NCI-H748 (cell line): ENCODE measurements around the gene YIPF5.

Experiments
- DNase-seq: peaks from one replicate; lab custom pipeline; 2025; ENCODE audit not compliant: unreplicated experiment; lab: John Stamatoyannopoulos, UW

YIPF5 gene

DNA sequence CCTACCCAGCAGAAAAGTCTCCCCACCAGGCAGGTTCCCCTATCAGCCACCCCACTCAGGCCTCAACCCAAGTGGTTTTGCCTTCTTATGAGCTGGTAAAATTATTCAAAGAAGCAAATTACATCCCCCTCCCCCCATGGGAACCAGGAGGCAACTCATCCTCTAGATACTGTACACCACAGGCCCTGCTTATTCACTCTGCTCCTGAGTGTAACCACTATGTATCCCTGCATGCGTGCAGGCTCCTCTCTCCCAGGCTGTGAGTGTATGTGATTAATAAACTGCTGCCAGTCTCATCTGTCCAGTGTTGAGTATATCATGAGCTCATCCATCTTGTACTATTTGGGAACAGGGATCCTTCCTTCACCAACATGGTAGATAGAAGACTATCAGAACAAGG is 8.8 kb upstream of the YIPF5 start:
- no peak for DNase-seq

GRCh38 chr5:144177548-144177947 is 7.1 kb upstream of the YIPF5 start:
- DNase-seq: no peak

DNA sequence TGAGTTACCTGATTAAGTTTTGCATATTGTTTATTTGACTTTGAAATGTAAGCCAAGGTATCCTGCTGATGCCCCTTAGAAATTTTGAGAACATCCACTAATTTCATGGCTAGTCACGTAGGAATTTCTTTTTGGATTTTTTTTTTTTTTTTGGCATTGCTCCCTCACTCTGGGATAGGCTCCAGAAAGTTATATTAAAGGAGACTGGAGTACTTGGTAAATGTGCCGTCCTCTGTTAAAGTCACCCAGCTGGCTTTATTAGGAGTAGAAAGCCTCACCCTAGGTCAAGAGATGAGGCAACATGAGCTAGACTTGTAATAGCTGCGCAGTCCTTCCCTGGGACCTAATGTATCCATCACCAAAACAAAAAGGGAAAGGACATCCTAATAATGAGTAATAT is 3.3 kb upstream of the YIPF5 start:
- no peak for DNase-seq

DNA sequence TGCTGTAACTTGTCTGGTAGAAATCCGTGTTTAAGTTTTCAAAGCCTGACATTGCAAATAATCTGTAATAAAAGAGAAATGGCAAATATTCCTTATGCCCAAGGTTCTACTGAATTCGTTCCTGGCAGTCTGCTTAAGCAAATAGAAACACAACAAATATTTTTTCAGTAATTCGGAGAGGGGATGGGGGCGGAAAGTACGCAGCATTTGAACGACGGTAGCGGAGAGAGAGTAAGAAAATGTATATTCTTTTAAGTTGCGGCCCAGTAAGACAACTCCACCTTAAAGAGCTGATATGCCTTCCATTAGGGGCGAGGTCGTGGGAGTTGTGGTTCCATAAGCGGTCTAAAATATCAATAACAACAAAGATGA is 569 bp downstream of the YIPF5 start:
- DNase-seq: no peak

- no peak for DNase-seq
These were observed 2.5 kb downstream of the YIPF5 start for GRCh38 chr5:144167998-144168397.

- no peak for DNase-seq
These were observed 3.8 kb downstream of the YIPF5 start for GRCh38 chr5:144166696-144167095.

DNA sequence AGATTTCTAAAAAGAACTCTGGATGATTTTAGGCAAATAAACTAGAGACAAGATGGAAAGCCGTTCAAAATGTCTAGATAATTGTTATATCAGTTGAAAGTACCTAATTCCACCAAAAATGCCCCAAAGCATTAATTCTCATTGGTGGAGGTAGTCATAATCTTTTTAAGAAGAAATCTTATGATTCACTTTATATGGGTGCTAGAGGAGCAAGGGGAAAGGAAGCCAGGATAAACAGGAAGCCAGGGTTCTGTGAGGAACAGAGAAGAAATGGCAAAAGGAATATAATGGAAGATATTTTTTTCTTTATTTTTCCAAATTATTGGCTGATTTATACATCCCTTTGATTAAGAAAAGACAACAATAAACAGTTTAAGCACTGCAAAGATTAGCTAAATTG is 7.8 kb downstream of the YIPF5 start:
- DNase-seq: no peak

GRCh38 chr5:144156767-144157171 is 13.7 kb downstream of the YIPF5 start:
- peak; percentile 1 for DNase-seq

- no peak for DNase-seq
These were observed 19.4 kb downstream of the YIPF5 start for GRCh38 chr5:144151026-144151425.

DNA sequence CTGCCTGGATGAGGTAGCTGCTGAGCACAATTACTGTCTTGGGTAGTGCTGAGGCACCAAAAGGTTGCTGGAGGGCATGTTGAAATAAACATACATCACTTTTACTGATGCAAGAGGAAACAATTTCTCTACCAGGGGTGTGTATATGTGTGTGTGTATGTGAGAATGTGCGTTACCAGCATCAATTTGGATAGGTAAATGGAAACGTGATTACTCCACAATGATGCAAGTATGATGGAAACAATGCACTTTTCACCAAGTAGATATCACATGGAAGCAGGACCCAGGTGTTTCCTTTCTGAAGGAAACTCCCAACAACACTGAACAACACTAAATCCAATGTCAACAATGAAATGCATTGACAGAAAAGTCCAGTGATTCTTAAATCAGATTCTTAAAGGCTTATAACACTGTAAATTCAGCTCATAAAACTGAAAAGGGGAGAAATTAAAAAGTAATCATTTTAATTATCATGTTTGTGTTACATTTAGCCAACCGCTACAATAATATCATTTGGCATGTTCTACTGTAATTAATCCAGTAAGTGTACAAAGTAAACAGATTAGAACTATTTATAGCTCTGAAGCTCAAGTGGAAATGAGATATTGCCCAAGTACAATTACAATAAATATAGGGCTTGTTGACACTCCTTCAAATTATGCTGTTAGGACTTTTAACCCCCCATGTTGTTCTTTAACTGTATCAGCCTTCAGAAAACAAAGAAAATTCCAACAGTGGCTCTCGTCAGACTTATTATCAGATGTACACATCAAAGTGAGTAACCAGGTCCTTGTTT is 25.3 kb downstream of the YIPF5 start:
- peak; percentile 88 for DNase-seq

- DNase-seq: no peak
These were observed 26.8 kb downstream of the YIPF5 start for GRCh38 chr5:144143625-144144024.

GRCh38 chr5:144142824-144143162 is 27.7 kb downstream of the YIPF5 start:
- no peak for DNase-seq

GRCh38 chr5:144142139-144142823 is 28.2 kb downstream of the YIPF5 start:
- DNase-seq: peak; percentile 43

DNA sequence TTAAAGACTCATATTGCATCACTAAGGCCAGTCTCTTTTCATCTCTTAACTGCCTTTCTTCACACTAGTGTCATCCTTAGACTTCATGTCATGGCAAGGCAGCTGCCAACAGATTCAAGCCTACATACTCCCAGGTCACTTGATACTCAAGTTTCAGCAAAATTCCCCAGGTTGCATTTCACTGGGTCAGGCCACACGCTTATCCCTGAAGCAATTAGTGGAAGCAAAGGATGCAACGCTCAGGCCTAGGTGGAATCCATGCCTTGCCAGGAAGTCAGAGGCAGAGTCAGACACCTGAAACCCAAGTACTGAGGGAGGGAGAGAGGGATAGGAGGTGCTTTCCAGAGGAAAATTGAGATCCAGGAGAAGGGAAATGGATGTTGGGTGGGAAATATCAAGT is 28.9 kb downstream of the YIPF5 start:
- no peak for DNase-seq

GRCh38 chr5:144139586-144139985 is 30.9 kb downstream of the YIPF5 start:
- DNase-seq: no peak

DNA sequence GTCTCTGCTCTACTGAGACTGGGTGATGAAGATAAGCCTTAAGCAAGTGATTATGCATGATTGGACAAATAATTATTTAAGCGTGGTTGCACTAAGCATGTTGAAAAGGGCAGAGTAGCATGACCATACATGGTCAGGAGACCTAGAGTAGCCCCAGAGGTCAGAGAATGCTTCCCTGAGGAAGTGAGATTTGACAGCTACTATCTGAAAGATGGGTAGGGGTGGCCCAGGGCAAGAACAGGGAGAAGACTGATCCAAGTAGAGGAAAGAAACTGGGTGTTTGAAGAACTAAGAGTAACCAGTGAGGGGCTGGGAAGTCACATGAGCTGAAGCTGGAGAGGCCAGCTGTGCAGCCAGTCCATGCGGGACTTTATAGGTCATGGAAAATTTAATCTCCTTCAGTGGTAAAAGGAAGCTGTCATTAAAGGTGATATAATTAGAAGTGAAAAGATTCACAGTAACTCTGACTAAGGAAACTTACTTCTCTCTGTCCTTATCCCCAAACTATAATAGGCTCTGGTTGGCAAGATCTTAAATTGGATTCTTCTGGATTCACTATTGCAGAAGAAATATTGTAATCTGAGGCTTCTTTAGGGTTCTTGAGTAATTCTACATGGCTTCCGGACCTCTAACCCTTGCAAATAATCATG is 35.2 kb downstream of the YIPF5 start:
- no peak for DNase-seq

DNA sequence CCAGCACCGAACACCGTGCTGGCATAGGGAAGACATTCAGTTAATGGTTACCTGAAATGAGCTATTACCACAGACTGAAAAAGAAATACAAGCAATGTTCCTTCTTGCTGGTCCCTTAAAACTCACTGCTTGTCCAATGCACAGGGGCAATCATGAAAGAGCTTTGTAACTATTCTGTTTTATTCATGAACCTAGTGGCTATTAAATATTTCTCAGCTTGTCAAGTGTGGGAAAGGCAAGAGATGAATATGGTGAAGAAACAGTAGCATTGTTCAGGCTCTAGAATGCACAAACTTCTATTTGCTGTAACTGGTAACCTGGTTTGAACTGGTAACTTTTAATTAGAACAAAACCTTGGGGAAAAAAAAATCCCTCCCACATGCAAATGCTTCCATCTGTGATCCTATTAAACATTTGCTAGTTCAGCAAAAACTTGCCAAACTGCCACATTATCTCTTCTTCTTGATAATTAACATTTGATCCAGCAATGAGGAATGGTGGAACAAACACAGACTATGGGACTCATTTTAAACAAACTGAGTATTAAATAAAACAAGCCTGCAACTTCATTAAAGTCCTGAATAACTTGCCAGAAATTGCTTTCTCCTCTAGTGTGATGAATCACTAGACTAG is 36.1 kb downstream of the YIPF5 start:
- DNase-seq: no peak

GRCh38 chr5:144133050-144133633 is 37.3 kb downstream of the YIPF5 start:
- no peak for DNase-seq

DNA sequence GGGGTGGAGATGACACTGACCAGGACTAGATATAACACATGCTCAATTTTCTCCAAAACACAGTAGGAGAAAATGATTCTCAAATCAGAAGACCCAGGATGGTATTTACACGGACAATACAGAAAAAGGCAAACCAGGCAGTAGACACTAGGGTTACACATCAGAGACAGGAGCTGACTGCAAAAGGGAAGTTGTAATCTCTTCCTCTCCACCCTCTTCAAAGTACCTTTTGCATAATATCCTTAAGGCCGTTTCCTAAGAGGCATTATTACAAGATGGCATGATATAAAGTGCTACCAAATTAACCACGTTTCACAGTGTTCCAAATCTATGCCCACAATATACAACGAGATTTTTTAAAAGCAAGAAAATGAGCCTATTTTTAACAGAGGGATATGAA is 39.2 kb downstream of the YIPF5 start:
- DNase-seq: no peak

- DNase-seq: no peak
These were observed 40.2 kb downstream of the YIPF5 start for GRCh38 chr5:144130306-144130705.

DNA sequence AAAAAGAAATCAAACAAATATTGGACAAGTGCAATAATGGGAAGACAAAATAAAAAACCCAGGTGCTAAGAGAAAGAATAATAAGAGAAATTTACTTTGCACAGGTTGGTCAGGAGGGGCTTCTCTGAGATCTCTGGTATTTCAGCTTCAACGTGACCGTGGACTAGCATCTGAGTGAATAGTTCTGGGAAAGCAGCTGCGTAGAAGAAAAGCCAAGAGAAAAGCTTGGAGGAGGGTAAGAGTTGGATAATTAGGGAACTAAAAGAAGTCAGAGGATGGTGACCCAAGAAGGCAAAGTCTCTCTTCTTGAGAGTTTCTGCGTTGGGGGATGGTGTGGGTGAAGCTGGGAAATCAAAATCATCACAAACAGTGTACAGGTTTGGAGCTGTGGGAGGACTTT is 41.6 kb downstream of the YIPF5 start:
- DNase-seq: no peak

- no peak for DNase-seq
These were observed 43.8 kb downstream of the YIPF5 start for GRCh38 chr5:144126707-144127106.
